Measurements from ENCODE around the gene MC1R. TPM values are rescaled to one million over a fixed set of nuclear protein-coding genes. Genes with fewer than 3 reads are reported as not detected.

Gene MC1R
- total RNA-seq, 1 donor from 2014 or later = 6.9 TPM

- no peaks in the 10 kb centered on the region for H3K9me3 Mint-ChIP-seq (ENCODE audit: unreplicated experiment)
- TF ChIP-seq CTCF (IDR thresholded peaks at IDR 0.05) = no peak
- H3K36me3 Mint-ChIP-seq (ENCODE audit: unreplicated experiment) = peaks cover 24% of the 10 kb centered on the region
- no peaks in the 10 kb centered on the region for H3K27me3 Mint-ChIP-seq (ENCODE audit: unreplicated experiment)
- no peak overlapping the region for H3K27ac Mint-ChIP-seq (ENCODE audit: unreplicated experiment)
- no peaks in the 10 kb centered on the region for H3K4me1 Mint-ChIP-seq (ENCODE audit: unreplicated experiment)
- no peak overlapping the region for H3K4me3 Mint-ChIP-seq (ENCODE audit: unreplicated experiment)
- no peak for DNase-seq (ENCODE audit: extremely low spot score, unreplicated experiment)
Observed at GRCh38 chr16:89956505-89957215, 38.0 kb downstream of the MC1R start.

GRCh38 chr16:89957216-89957785, 38.6 kb downstream of the MC1R start:
- no peak overlapping the region for H3K27ac Mint-ChIP-seq (ENCODE audit: unreplicated experiment)
- no peak overlapping the region for H3K4me3 Mint-ChIP-seq (ENCODE audit: unreplicated experiment)

GRCh38 chr16:89958068-89958467, 39.4 kb downstream of the MC1R start:
- Mint-ChIP-seq H3K9me3 (ENCODE audit: unreplicated experiment) (no peaks in the 10 kb centered on the region), H3K36me3 (ENCODE audit: unreplicated experiment) (peaks cover 24% of the 10 kb centered on the region), H3K4me1 (ENCODE audit: unreplicated experiment) (no peaks in the 10 kb centered on the region), H3K27ac (ENCODE audit: unreplicated experiment) (no peak overlapping the region), H3K4me3 (ENCODE audit: unreplicated experiment) (no peak overlapping the region), H3K27me3 (ENCODE audit: unreplicated experiment) (no peaks in the 10 kb centered on the region)
- no peak for DNase-seq (ENCODE audit: extremely low spot score, unreplicated experiment)
- no peak for TF ChIP-seq CTCF (IDR thresholded peaks at IDR 0.05)

More at GRCh38 chr16:89957216-89957785, 38.6 kb downstream of the MC1R start:
- Mint-ChIP-seq H3K9me3 (ENCODE audit: unreplicated experiment) (no peaks in the 10 kb centered on the region), H3K4me1 (ENCODE audit: unreplicated experiment) (no peaks in the 10 kb centered on the region), H3K27me3 (ENCODE audit: unreplicated experiment) (no peaks in the 10 kb centered on the region), H3K36me3 (ENCODE audit: unreplicated experiment) (peaks cover 24% of the 10 kb centered on the region)
- DNase-seq (ENCODE audit: extremely low spot score, unreplicated experiment) = no peak
- TF ChIP-seq CTCF (IDR thresholded peaks at IDR 0.05) = no peak

- no peaks in the 10 kb centered on the region for H3K4me1 Mint-ChIP-seq (ENCODE audit: unreplicated experiment)
- no peak for TF ChIP-seq CTCF (IDR thresholded peaks at IDR 0.05)
- H3K27ac Mint-ChIP-seq (ENCODE audit: unreplicated experiment) = no peak overlapping the region
- no peak for DNase-seq (ENCODE audit: extremely low spot score, unreplicated experiment)
- no peak overlapping the region for H3K4me3 Mint-ChIP-seq (ENCODE audit: unreplicated experiment)
- H3K9me3 Mint-ChIP-seq (ENCODE audit: unreplicated experiment) = no peaks in the 10 kb centered on the region
- H3K36me3 Mint-ChIP-seq (ENCODE audit: unreplicated experiment) = peaks cover 25% of the 10 kb centered on the region
- H3K27me3 Mint-ChIP-seq (ENCODE audit: unreplicated experiment) = no peaks in the 10 kb centered on the region
Observed at GRCh38 chr16:89958596-89958995, 39.9 kb downstream of the MC1R start.

GRCh38 chr16:89960966-89961365, 42.3 kb downstream of the MC1R start:
- no peak for DNase-seq (ENCODE audit: extremely low spot score, unreplicated experiment)
- no peaks in the 10 kb centered on the region for H3K27me3 Mint-ChIP-seq (ENCODE audit: unreplicated experiment)

More at GRCh38 chr16:89960966-89961365, 42.3 kb downstream of the MC1R start:
- Mint-ChIP-seq H3K36me3 (ENCODE audit: unreplicated experiment) (peaks cover 28% of the 10 kb centered on the region), H3K27ac (ENCODE audit: unreplicated experiment) (no peak overlapping the region), H3K4me3 (ENCODE audit: unreplicated experiment) (no peak overlapping the region), H3K9me3 (ENCODE audit: unreplicated experiment) (no peaks in the 10 kb centered on the region), H3K4me1 (ENCODE audit: unreplicated experiment) (no peaks in the 10 kb centered on the region)
- no peak for TF ChIP-seq CTCF (IDR thresholded peaks at IDR 0.05)
